Measurements from ENCODE around the gene WNT9A. TPM values are rescaled to one million over a fixed set of nuclear protein-coding genes. Genes with fewer than 3 reads are reported as not detected.

WNT9A gene
- total RNA-seq, 1 experiment from 2014 or later = 3.7 TPM

- Histone ChIP-seq H3K4me1 (replicated peaks) (peaks cover 34% of the 10 kb centered on the region), H3K36me3 (no peaks in the 10 kb centered on the region), H3K27me3 (replicated peaks) (no peaks in the 10 kb centered on the region), H3K4me3 (no peak overlapping the region), H3K9me3 (replicated peaks) (no peaks in the 10 kb centered on the region), H3K27ac (peak overlapping the region; percentile 60; the same call in 1 of the 2 replicates)
- peak in 1 of 2 experiments; percentile 27 for DNase-seq (ENCODE audit: low read depth in 1 of 2, low spot score in 2 of 2)
Observed at GRCh38 chr1:227893300-227893948, 54.3 kb downstream of the WNT9A start.

GRCh38 chr1:227892489-227893299 is 55.0 kb downstream of the WNT9A start:
- no peaks in the 10 kb centered on the region for H3K27me3 ChIP-seq (replicated peaks)
- peak overlapping the region; percentile 60 for H3K27ac ChIP-seq
- peak; percentile 26 to 58 for DNase-seq (ENCODE audit: low read depth in 1 of 2, low spot score in 2 of 2)
- H3K36me3 ChIP-seq = no peaks in the 10 kb centered on the region
- no peaks in the 10 kb centered on the region for H3K9me3 ChIP-seq (replicated peaks)
- H3K4me3 ChIP-seq = no peak overlapping the region
- H3K4me1 ChIP-seq (replicated peaks) = peaks cover 41% of the 10 kb centered on the region

- DNase-seq (ENCODE audit: low read depth in 1 of 2, low spot score in 2 of 2) = peak in 1 of 2 experiments; percentile 36
- no peaks in the 10 kb centered on the region for H3K36me3 ChIP-seq
- peak overlapping the region; percentile 60; the same call in 1 of the 2 replicates for H3K27ac ChIP-seq
- no peaks in the 10 kb centered on the region for H3K9me3 ChIP-seq (replicated peaks)
- H3K4me3 ChIP-seq = no peak overlapping the region
- H3K4me1 ChIP-seq (replicated peaks) = peaks cover 47% of the 10 kb centered on the region
- H3K27me3 ChIP-seq (replicated peaks) = no peaks in the 10 kb centered on the region
Observed at GRCh38 chr1:227891955-227892488, 55.7 kb downstream of the WNT9A start.

GRCh38 chr1:227891223-227891954 is 56.3 kb downstream of the WNT9A start:
- H3K9me3 ChIP-seq (replicated peaks) = no peaks in the 10 kb centered on the region
- no peak overlapping the region for H3K4me3 ChIP-seq
- DNase-seq (ENCODE audit: low read depth in 1 of 2, low spot score in 2 of 2) = peak in 1 of 2 experiments; percentile 40
- H3K4me1 ChIP-seq (replicated peaks) = peaks cover 52% of the 10 kb centered on the region
- H3K27me3 ChIP-seq (replicated peaks) = no peaks in the 10 kb centered on the region
- no peaks in the 10 kb centered on the region for H3K36me3 ChIP-seq
- no peak overlapping the region for H3K27ac ChIP-seq

GRCh38 chr1:227890451-227891222 is 57.1 kb downstream of the WNT9A start:
- Histone ChIP-seq H3K36me3 (no peaks in the 10 kb centered on the region), H3K27me3 (replicated peaks) (no peaks in the 10 kb centered on the region), H3K4me1 (replicated peaks) (peaks cover 52% of the 10 kb centered on the region), H3K9me3 (replicated peaks) (no peaks in the 10 kb centered on the region), H3K27ac (no peak overlapping the region), H3K4me3 (no peak overlapping the region)
- peak in 1 of 2 experiments; percentile 33 for DNase-seq (ENCODE audit: low read depth in 1 of 2, low spot score in 2 of 2)

GRCh38 chr1:227889863-227890405 is 57.8 kb downstream of the WNT9A start:
- Histone ChIP-seq H3K27me3 (replicated peaks) (no peaks in the 10 kb centered on the region), H3K9me3 (replicated peaks) (no peaks in the 10 kb centered on the region), H3K4me3 (no peak overlapping the region), H3K27ac (no peak overlapping the region), H3K4me1 (replicated peaks) (peaks cover 54% of the 10 kb centered on the region), H3K36me3 (no peaks in the 10 kb centered on the region)
- DNase-seq (ENCODE audit: low read depth in 1 of 2, low spot score in 2 of 2) = peak in 1 of 2 experiments; percentile 37

- Histone ChIP-seq H3K36me3 (no peaks in the 10 kb centered on the region), H3K9me3 (replicated peaks) (no peaks in the 10 kb centered on the region), H3K27me3 (replicated peaks) (no peaks in the 10 kb centered on the region), H3K27ac (no peak overlapping the region), H3K4me1 (replicated peaks) (peaks cover 54% of the 10 kb centered on the region), H3K4me3 (no peak overlapping the region)
- DNase-seq (ENCODE audit: low read depth in 1 of 2, low spot score in 2 of 2) = peak in 1 of 2 experiments; percentile 43
Observed at GRCh38 chr1:227889047-227889862, 58.5 kb downstream of the WNT9A start.

- Histone ChIP-seq H3K4me3 (no peak overlapping the region), H3K27ac (peak overlapping the region; percentile 91), H3K4me1 (replicated peaks) (peaks cover 48% of the 10 kb centered on the region), H3K36me3 (no peaks in the 10 kb centered on the region), H3K9me3 (replicated peaks) (no peaks in the 10 kb centered on the region), H3K27me3 (replicated peaks) (no peaks in the 10 kb centered on the region)
- no peak for DNase-seq (ENCODE audit: low read depth in 1 of 2, low spot score in 2 of 2)
Observed at GRCh38 chr1:227888404-227889046, 59.2 kb downstream of the WNT9A start.

GRCh38 chr1:227887697-227888403 is 59.9 kb downstream of the WNT9A start:
- Histone ChIP-seq H3K27me3 (replicated peaks) (no peaks in the 10 kb centered on the region), H3K4me1 (replicated peaks) (peaks cover 42% of the 10 kb centered on the region), H3K27ac (peak overlapping the region; percentile 91), H3K9me3 (replicated peaks) (no peaks in the 10 kb centered on the region), H3K36me3 (no peaks in the 10 kb centered on the region), H3K4me3 (peak overlapping the region; percentile 34)
- peak; percentile 92 to 94 for DNase-seq (ENCODE audit: low read depth in 1 of 2, low spot score in 2 of 2)

GRCh38 chr1:227886993-227887696 is 60.6 kb downstream of the WNT9A start:
- H3K36me3 ChIP-seq = no peaks in the 10 kb centered on the region
- H3K27me3 ChIP-seq (replicated peaks) = no peaks in the 10 kb centered on the region
- DNase-seq (ENCODE audit: low read depth in 1 of 2, low spot score in 2 of 2) = peak; percentile 91 to 95
- peaks cover 35% of the 10 kb centered on the region for H3K4me1 ChIP-seq (replicated peaks)
- H3K4me3 ChIP-seq = peak overlapping the region; percentile 34
- H3K9me3 ChIP-seq (replicated peaks) = no peaks in the 10 kb centered on the region
- peak overlapping the region; percentile 91 for H3K27ac ChIP-seq

GRCh38 chr1:227886503-227886961 is 61.2 kb downstream of the WNT9A start:
- H3K4me1 ChIP-seq (replicated peaks) = peaks cover 34% of the 10 kb centered on the region
- no peak overlapping the region for H3K4me3 ChIP-seq
- no peaks in the 10 kb centered on the region for H3K9me3 ChIP-seq (replicated peaks)

More at GRCh38 chr1:227886503-227886961, 61.2 kb downstream of the WNT9A start:
- no peaks in the 10 kb centered on the region for H3K36me3 ChIP-seq
- peak in 1 of 2 experiments; percentile 36 for DNase-seq (ENCODE audit: low read depth in 1 of 2, low spot score in 2 of 2)
- no peaks in the 10 kb centered on the region for H3K27me3 ChIP-seq (replicated peaks)
- H3K27ac ChIP-seq = peak overlapping the region; percentile 91

Data from SJSA1 (cell line).